DND-41 (cell line): ENCODE results near the gene ACTR3C.

Experiments
- ATAC-seq: fragments of 200-7000 bp; cut with Tn5 transposase; 3 replicates; pipeline ENCODE4 v1.9.1; 2021; ENCODE audit warnings: low read depth; ENCODE audit not compliant: insufficient read depth
- DNase-seq: peaks from one replicate; pipeline ENCODE4 v3.0.0-alpha.2; 2020
- H2AFZ ChIP-seq: 2 replicates; pipeline ENCODE4 v1.6.0; 2012; ENCODE audit warnings: low read depth, low read length
- H3K27ac ChIP-seq: 2 replicates; pipeline ENCODE4 v1.5.1; 2012; ENCODE audit warnings: low read length, inconsistent platforms
- H3K27me3 ChIP-seq: fragments of 200-600 bp; sonication (generic); 2 replicates; pipeline ENCODE4 v1.6.0; 2012; ENCODE audit warnings: low read length, mild to moderate bottlenecking, inconsistent platforms; ENCODE audit not compliant: insufficient read depth, poor library complexity
- H3K36me3 ChIP-seq: 2 replicates; pipeline ENCODE4 v1.5.1; 2012; ENCODE audit warnings: low read length, inconsistent platforms; ENCODE audit not compliant: insufficient read depth
- H3K4me1 ChIP-seq: 2 replicates; pipeline ENCODE4 v1.5.1; 2012; ENCODE audit warnings: mild to moderate bottlenecking, low read length; ENCODE audit not compliant: insufficient read depth
- H3K4me2 ChIP-seq: 2 replicates; pipeline ENCODE4 v1.6.0; 2012; ENCODE audit warnings: mild to moderate bottlenecking, moderate library complexity, low read length, inconsistent platforms; ENCODE audit not compliant: insufficient read depth
- H3K4me3 ChIP-seq, 2 experiments: fragments of 200-600 bp in 1 of 2; shearing (Covaris generic) in 1 of 2; 2 replicates each; pipeline ENCODE4 v1.5.1; 2012 to 2016; ENCODE audit warnings: inconsistent platforms in 2 of 2, low read length in 2 of 2, mild to moderate bottlenecking in 2 of 2, low read depth in 1 of 2, moderate library complexity in 1 of 2
- H3K79me2 ChIP-seq: 2 replicates; pipeline ENCODE4 v1.6.0; 2012; ENCODE audit warnings: low read length, inconsistent platforms; ENCODE audit not compliant: insufficient read depth
- H3K9ac ChIP-seq: 2 replicates; pipeline ENCODE4 v1.6.0; 2012; ENCODE audit warnings: low read depth, mild to moderate bottlenecking, inconsistent platforms, low read length, moderate library complexity
- H3K9me3 ChIP-seq: 2 replicates; pipeline ENCODE4 v1.5.1; 2012; ENCODE audit warnings: low read length, moderate library complexity, mild to moderate bottlenecking, inconsistent platforms; ENCODE audit not compliant: insufficient read depth, severe bottlenecking
- H4K20me1 ChIP-seq: 2 replicates; pipeline ENCODE4 v1.6.0; 2012; ENCODE audit warnings: low read length; ENCODE audit not compliant: insufficient read depth
- CTCF ChIP-seq: IDR thresholded peaks from 2 replicates; pipeline ENCODE4 v1.5.1; 2012; ENCODE audit warnings: borderline replicate concordance, low read length, moderate library complexity, mild to moderate bottlenecking; ENCODE audit not compliant: poor library complexity, severe bottlenecking; ENCODE audit errors: extremely low read depth
- EZH2 ChIP-seq: IDR thresholded peaks from 3 replicates; pipeline ENCODE4 v1.6.1; 2012; ENCODE audit warnings: borderline replicate concordance, low read depth, mild to moderate bottlenecking, moderate library complexity, low read length, inconsistent platforms; ENCODE audit not compliant: severe bottlenecking

ACTR3C gene

GRCh38 chr7:150358433-150358832, 35.1 kb upstream of the ACTR3C start:
- no peaks in the 10 kb centered on the region for H3K27me3 ChIP-seq
- no peaks in the 10 kb centered on the region for H3K9me3 ChIP-seq
- no peak for TF ChIP-seq EZH2
- TF ChIP-seq CTCF, result no peak
- peaks cover 83% of the 10 kb centered on the region for H3K4me1 ChIP-seq
- H3K9ac ChIP-seq, result peak overlapping the region; percentile 51
- no peaks in the 10 kb centered on the region for H3K36me3 ChIP-seq
- peak overlapping the region; percentile 65 for H3K4me2 ChIP-seq
- no peak overlapping the region for H3K4me3 ChIP-seq
- no peaks in the 10 kb centered on the region for H4K20me1 ChIP-seq
- peak overlapping the region; percentile 90 for H3K27ac ChIP-seq
- no peak for DNase-seq
- H2AFZ ChIP-seq, result no peak overlapping the region
- ATAC-seq, result no peak
- peaks cover 48% of the 10 kb centered on the region for H3K79me2 ChIP-seq

DNA sequence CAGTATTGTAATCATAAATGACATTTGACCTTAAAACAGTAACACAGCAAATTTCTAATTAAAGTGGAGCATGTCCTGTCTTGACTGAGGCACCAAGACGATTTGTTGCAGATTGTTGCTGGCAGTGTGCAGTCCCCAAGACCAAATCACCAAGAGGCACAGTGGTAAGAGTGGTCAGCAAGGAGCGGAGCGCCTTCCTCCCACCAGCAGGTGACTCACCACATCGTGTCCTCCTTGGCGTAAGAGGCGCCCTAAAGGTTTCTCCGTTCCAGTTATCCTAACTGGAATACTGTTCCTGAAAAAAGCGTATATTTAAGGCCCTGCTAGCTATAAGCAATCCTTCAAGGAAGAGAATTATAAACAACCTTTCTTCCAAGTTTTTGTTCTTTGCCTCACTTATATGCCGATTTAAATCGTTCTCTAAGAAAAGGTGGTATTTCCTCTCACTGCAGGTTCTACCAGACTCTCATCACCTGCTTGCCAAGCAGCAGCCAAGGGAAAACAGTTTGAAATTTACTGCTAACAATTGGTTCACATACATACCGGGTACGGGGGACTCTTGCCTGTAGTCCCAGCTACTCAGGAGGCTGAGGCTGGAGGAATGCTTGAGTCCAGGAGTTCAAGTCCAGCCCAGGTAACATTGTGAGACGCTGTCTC, 34.6 kb upstream of the ACTR3C start:
- Histone ChIP-seq H3K4me3 (peak overlapping the region in 1 of 2 experiments; percentile 26; a peak in 2 of 4 replicates), H3K4me2 (peak overlapping the region; percentile 65), H3K36me3 (no peaks in the 10 kb centered on the region), H3K27ac (peak overlapping the region; percentile 90), H3K9ac (peak overlapping the region; percentile 51), H3K79me2 (peaks cover 43% of the 10 kb centered on the region), H4K20me1 (no peaks in the 10 kb centered on the region), H3K27me3 (no peaks in the 10 kb centered on the region), H2AFZ (no peak overlapping the region), H3K4me1 (peaks cover 77% of the 10 kb centered on the region), H3K9me3 (no peaks in the 10 kb centered on the region)
- DNase-seq (peak; percentile 35), ATAC-seq (peak; percentile 34)
- TF ChIP-seq CTCF, result no peak
- TF ChIP-seq EZH2, result no peak

DNA sequence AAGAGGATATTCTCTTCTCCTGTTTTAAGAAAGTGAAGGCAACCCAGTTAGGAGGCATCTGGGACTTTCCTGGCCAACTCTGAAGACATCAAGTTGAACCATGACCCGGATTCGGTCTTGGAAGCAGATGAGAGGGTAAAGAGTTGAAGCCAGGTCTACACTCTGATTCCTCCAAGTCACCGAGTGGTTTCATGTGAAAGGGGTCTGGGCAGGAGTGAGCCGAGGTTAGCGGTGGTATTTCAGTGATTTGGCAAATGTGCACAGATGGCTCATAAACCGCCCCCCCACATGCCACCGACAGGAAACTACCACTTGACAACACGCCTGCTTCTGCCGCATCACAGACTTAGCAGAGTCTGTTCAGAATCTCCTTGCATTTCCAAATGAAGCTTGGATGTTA, 33.9 kb upstream of the ACTR3C start:
- Histone ChIP-seq H3K9me3 (no peaks in the 10 kb centered on the region), H3K9ac (peak overlapping the region; percentile 51), H3K27ac (peak overlapping the region; percentile 90), H3K27me3 (no peaks in the 10 kb centered on the region), H3K4me3 (peak overlapping the region in 1 of 2 experiments; percentile 46; a peak in 2 of 4 replicates), H4K20me1 (no peaks in the 10 kb centered on the region), H3K4me1 (peaks cover 71% of the 10 kb centered on the region), H2AFZ (no peak overlapping the region), H3K79me2 (peaks cover 37% of the 10 kb centered on the region), H3K36me3 (no peaks in the 10 kb centered on the region), H3K4me2 (peak overlapping the region; percentile 65)
- peak; percentile 12 for TF ChIP-seq CTCF
- TF ChIP-seq EZH2, result no peak
- peak; percentile 96 for DNase-seq
- ATAC-seq, result peak; percentile 85
